Stimulated activated CD4-positive, alpha-beta T cell treated with anti-CD3 and anti-CD28 coated beads, Interleukin-12 subunit alpha, Interleukin-12 subunit beta, amount 100 ng/mL, for 4 hours (primary cell): ENCODE measurements around the gene SLC22A17.
"Not testable (repeated sequence)": the region's sequence is repeated elsewhere in the genome, so short reads cannot be mapped to it uniquely, and the experiment has no call there.

Experiments used
- DNase-seq: peaks from one replicate; pipeline ENCODE4 v3.0.0-alpha.2; 2020

Gene SLC22A17

DNA sequence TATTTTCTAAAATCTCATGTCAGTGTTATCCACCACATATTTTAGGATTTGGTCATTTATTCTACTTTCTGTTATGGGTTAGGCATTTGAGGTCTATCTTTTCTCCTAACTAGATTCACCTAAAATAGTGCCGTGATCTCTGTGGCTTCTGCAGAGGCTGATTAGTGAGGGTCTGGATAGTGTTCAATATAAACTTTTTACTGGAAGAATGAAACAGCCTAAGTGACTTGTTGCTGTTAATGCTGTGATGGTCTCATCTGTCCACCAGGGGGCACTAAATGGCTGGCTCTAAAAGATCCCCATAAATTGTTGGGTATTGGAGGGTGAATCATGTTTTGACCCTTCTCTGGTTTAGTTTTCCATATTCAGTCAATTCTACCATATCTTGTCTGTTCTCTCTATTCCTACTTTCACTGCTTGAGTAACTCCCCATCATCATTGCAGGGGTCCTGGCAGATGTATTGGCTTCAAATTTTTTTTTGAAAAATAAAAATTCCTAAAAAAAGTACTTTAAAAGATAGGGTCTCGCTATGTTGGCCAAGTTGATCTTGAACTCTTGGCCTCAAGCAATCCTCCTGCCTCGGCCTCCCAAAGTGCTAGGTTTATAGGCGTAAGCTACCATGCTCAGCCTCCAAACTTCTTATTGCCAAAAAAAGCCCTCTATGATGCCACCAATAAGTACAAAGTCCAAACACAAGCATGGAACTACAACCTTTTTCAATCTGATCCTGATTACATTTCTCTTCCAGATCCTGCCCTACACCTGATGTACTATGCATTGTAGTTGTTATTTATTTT, 24.5 kb downstream of the SLC22A17 start:
- DNase-seq: peak; percentile 35

GRCh38 chr14:23326491-23327332, 26.0 kb downstream of the SLC22A17 start:
- DNase-seq: no peak

GRCh38 chr14:23325746-23326145, 26.9 kb downstream of the SLC22A17 start:
- DNase-seq: not testable (repeated sequence)

- no peak for DNase-seq
Measured at GRCh38 chr14:23324993-23325392, 27.7 kb downstream of the SLC22A17 start.

- no peak for DNase-seq
Measured at GRCh38 chr14:23324455-23324846, 28.2 kb downstream of the SLC22A17 start.

DNA sequence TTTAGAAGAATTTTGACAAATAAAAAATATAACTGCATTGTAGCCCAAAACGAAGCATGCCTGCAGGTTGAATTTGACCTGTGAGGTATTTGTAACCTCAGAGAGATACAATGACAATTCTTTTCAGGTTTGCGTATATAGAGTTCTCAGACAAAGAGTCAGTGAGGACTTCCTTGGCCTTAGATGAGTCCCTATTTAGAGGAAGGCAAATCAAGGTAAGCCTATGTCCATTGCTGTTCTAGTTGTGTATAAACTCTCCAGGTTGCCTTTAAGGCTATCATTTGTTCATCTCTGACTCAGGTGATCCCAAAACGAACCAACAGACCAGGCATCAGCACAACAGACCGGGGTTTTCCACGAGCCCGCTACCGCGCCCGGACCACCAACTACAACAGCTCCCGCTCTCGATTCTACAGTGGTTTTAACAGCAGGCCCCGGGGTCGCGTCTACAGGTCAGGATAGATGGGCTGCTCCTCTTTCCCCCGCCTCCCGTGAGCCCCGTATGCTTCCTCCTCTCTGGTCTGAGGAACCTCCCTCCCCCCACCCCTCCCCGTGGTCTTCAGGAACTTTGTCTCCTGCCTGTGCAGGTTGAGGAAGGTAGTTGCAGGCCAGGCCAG, 28.7 kb downstream of the SLC22A17 start:
- no peak for DNase-seq

DNA sequence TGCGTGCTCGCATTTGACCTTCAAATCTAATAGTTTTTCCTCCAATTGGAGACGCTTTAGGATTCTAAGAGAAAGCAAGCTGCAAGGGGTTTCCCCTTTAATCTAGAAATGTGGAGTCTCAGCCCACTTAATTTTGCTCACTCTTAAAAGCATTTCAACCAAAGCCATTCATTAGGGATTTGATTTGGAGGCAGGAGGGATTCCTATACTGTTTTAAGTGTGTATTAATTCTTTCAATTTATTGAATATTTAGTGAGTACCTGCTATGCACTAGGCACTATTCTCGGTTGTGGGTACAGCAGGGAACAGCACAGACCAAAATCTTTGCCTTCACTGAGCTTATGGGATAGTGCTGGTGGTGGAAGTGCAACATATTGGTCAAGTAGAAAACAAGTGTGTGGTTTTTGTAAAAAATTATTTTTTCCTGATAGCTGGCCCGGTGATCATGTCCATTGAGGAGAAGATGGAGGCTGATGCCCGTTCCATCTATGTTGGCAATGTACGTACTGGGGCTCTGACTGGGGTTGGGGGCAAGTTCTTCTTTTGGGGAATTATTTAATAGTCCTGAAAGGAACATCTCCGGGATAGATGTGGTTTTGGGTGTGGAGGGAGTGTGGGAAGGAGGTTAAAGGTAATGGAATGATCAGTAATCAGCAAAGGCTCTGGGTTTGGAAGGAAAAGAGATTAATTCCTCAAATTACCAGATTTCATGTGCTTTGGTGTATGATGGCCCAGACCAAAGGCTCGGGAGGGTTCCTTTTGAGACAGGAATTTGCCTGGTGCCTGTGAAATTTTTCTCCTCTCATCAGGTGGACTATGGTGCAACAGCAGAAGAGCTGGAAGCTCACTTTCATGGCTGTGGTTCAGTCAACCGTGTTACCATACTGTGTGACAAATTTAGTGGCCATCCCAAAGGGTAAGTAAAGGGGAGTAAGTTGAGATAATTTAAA, 29.8 kb downstream of the SLC22A17 start:
- no peak for DNase-seq

DNA sequence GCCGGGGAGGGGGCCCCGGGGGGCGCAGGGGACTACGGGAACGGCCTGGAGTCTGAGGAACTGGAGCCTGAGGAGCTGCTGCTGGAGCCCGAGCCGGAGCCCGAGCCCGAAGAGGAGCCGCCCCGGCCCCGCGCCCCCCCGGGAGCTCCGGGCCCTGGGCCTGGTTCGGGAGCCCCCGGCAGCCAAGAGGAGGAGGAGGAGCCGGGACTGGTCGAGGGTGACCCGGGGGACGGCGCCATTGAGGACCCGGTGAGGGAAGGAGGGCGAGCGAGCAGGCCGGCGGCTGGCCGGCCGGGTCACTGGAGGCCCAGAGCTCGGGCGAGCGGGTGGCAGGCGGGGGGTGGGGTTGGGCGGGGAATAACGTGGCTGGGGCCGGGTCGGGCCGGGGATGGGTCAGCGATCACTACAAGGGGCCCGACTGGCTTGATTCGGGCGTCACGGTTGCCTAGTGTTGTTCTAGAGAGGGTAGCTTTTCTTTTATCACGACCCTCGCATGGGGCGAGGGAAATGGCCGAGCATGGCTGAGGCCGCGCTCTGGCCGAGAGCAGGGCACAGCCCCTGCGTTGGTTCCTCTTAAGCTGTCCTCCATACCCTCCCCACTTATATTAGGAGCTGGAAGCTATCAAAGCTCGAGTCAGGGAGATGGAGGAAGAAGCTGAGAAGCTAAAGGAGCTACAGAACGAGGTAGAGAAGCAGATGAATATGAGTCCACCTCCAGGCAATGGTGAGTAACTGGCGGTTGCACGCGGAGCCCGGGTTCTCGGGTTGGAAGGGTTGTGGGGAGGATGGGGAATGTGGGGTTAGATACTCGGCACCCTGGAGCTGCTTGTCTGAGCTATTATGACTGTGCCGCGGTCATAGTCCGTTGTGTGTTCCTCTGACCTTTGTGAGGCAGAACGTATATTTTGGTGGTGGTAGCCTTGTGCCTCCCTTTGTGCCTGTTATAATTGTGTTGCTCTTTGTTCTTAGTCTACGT, 30.8 kb downstream of the SLC22A17 start:
- DNase-seq: peak; percentile 37

- peak; percentile 92 for DNase-seq
Measured at GRCh38 chr14:23320584-23321571, 31.8 kb downstream of the SLC22A17 start, which contains the start of gene PABPN1. PABPN1 (plus strand) TSS chr14:23321457; CDS start chr14:23321470, 13 bp downstream.

- no peak for DNase-seq
Measured at GRCh38 chr14:23319746-23320583, 32.7 kb downstream of the SLC22A17 start.

DNA sequence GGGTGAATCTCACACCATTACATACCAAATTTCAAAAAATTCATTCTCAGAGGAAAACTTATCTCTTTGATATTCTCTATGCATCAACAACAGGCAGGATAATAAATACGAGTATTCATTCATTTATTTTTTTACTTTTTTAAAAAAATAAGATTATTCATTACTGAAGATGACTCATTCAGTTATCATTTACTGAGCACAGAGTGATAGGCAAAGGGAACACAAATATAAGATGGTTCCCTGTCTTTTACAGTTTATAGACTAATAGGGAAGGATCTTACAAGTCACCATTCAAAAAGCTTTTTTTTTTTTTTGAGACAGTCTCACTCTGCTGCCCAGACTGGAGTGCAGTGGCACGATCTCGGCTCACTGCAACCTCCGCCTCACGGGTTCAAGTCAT, 36.4 kb downstream of the SLC22A17 start:
- DNase-seq: no peak

GRCh38 chr14:23310546-23310945, 42.1 kb downstream of the SLC22A17 start:
- no peak for DNase-seq

GRCh38 chr14:23308721-23309445, 43.8 kb downstream of the SLC22A17 start:
- no peak for DNase-seq

DNA sequence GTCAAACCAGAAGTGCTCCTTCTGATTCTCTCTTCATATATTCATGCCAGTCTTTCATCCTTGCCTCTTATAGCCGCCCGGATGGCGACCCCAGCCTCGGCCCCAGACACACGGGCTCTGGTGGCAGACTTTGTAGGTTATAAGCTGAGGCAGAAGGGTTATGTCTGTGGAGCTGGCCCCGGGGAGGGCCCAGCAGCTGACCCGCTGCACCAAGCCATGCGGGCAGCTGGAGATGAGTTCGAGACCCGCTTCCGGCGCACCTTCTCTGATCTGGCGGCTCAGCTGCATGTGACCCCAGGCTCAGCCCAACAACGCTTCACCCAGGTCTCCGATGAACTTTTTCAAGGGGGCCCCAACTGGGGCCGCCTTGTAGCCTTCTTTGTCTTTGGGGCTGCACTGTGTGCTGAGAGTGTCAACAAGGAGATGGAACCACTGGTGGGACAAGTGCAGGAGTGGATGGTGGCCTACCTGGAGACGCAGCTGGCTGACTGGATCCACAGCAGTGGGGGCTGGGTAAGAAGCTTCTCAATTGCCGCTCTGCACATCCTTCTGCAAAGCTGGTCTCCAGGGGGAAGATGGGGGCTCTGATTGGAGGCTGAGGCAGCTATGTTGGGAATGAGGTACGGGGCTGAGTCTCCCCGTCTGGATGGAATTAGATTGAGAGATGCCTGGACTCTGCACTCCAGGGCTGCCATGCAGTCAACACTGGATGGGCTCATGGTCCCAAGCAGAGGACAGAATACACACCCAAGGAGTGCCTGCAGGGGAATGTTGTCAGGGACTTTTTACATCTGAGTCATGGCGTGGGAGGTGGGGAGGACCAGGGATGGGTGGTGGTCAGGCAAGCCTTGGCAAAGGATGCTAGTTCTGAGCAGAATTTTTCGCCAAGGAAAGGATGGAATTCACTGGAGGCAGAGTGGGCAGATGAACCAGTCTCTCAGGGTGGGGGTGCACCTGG, 44.7 kb downstream of the SLC22A17 start:
- no peak for DNase-seq

DNA sequence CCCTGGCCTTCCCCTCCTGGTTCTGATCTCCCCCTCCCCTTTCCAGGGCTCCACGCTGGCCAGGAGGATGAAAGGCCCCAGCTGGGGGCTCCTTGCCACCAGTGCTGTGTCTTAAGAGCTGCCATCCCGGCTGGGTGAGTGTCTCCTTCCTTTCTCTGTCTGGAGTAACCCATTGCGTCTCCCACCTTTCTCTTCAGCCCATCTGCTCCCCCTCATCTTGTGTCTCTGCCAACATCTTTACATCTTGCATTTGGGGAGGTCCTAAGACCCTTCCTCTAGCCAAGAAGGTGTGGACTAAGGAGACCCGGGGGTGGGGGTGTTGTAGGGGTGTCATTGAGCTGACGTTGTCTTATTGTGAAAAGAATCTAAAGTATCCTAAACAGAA, 45.5 kb downstream of the SLC22A17 start:
- no peak for DNase-seq

DNA sequence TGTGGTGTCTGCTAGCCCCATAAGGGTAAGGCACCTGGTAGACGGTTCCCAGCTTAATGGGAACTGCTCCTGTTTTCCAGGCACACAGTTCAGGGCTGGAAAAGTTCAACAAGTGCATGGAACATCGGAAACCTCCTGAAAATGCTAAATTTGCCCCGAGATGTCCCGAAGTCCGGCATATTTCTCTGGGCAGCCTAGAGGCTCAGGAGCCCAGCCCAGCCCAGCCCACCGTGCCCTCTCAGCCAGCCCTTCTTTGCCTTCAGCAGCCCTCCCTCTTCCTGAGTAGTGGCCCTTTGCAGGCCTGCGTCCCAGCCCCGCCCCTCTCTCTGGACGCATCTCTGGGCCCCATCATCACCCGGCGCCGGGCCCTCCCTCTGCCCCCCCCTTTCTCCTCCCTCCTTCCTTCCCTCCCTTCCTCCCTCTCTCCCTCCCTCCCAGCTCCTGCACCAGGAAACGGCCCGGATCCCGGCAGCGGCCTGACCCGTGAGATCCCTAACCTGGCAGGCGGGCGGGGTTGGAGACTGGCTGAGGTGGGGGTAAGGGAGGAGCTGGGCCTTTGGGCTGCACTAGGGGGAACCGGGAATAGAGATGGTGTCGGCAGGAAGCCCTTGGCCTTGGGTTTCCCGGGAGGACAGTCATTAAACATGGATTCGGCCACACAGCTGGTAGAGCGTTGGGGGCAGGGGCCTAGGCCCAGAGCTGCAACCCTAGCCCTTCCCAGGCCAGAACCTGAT, 46.1 kb downstream of the SLC22A17 start, which contains the start of gene BCL2L2:
BCL2L2 (plus strand) TSS at position 422 of the 734 bp plus-strand sequence. CDS start 935 bp downstream, outside the sequence.
- DNase-seq: no peak
